GM18868 (cell line): ENCODE data around the gene SAP30BP.

ENCODE experiments used
- ATAC-seq: cut with Tn5 transposase; IDR thresholded peaks from one replicate; pipeline ENCODE4 v1.9.1; 2021; ENCODE audit warnings: mild to moderate bottlenecking, moderate library complexity; ENCODE audit not compliant: unreplicated experiment

Gene SAP30BP

DNA sequence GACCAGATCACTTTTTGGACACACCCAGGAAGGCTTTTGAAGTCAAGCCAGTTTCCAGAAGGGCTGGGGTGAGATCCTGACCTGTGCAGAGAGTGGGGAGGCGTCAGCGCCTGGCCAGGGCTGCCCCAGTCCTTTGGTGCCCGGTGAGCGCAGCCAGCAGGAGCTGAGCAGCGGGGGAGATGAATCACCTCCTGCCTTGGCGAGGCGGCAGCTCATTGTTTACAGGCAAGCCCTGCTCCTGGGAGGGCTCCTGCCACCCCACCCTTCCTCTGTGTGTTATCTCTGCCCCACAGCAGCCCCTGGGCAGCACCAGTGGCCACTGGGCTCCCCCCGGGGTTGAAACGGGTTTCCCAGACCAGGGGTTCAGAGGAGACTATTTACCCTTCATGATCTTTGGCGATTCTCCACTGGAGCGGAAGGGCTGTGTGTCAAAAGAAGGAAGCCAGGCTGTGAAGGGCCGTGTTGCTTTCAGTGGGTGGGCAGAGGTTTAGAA lies 40.0 kb downstream of the SAP30BP start:
- no peak for ATAC-seq

DNA sequence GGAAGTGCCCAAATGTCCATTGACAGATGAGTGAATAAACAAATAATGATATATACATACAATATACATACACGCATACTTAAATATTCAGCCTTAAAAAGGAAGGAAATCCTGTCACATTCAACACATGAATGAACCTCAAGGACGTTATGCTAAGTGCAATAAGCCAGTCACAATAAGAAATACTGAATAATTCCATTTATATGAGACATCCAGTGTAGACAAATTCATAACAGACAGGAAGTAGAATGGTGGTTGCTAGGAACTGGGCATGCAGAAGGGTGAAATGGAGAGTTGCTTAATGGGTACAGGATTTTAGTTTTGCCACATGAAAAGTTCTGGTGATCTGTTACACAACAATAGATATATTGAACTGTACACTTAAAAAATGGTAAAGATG lies 45.3 kb downstream of the SAP30BP start:
- ATAC-seq, result no peak

DNA sequence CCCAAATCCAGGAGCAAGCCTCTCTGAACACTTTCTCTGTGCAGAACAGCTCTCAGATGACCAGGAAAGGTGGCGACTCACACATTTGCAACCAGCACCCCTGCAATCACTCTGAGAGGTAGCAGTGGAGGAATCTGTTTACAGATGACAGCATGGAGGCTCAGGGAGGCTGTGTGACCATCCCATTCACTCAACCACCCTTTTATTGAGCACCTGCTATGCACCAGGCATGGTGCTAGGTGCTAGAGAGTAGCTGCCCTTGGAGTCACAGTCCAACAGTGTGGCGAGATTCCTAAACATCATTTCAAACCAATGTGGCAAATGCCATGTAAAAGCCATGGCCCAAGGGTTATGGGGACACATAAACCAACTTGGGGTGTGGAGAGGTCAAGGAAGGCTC lies 52.6 kb downstream of the SAP30BP start:
- no peak for ATAC-seq

DNA sequence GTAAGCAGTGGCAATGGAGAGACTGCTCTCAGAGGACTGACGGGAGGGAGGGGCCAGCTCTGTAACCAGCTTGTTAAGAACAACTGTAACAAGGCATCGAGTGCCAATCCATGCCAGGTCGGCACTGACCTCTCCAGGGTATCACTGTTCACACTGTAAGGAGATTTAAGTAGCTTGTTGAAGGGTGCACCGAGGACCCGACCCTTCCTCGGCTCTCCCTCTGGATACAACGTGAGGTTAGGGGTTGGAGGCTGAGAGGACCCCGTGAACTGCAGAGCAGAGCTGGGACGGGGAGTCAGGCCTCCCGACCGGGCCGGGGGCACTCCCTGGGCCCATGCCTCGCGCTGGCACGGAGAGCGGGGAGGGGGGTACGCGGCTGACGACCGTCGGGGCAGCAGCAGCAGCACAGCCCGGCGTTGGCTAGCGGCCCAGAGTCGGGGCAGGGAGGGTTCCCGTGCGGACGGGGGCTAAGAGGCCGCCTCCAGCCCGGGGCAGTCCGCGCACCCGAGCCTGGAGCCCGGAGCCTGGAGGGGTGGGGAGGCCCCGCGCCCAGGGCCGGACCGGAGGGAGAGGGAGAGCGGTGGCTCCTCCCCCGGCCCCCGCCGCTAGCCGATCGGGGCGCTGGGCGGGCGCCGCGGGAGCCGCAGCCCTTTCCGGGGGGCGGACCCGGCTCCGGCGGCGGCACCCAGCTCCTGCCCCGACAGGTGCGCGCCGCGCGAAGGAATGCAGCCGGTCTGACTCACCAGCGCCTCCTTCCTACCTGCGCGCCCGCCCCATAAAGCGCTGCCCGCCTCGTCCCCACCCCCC lies 53.7 kb downstream of the SAP30BP start, which contains the start of gene ITGB4:
Gene ITGB4 (plus strand): TSS at position 804 of the 807 bp plus-strand sequence. CDS start 3,245 bp downstream, outside the sequence.
- no peak for ATAC-seq

DNA sequence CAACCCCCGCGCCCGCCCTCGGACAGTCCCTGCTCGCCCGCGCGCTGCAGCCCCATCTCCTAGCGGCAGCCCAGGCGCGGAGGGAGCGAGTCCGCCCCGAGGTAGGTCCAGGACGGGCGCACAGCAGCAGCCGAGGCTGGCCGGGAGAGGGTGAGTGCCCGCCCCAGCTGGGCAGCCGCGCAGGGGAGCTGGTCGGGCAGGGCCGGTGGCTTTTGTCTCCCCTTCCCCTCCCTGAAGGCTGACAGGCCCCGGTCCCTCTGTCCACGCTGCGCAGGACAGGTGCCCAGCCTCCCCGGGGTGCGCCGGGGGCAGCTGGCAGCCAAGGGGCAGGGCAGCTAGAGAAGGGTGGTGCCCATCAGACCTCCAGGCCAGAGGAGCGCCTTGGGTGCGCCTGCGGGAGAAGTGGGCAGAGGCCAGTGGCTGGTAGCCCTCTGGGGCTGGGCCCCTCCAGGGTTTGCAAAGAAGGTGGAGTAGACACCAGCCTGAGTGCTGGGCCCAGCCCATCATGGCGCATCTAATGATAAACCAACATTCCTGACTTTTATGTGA lies 54.4 kb downstream of the SAP30BP start:
- no peak for ATAC-seq

DNA sequence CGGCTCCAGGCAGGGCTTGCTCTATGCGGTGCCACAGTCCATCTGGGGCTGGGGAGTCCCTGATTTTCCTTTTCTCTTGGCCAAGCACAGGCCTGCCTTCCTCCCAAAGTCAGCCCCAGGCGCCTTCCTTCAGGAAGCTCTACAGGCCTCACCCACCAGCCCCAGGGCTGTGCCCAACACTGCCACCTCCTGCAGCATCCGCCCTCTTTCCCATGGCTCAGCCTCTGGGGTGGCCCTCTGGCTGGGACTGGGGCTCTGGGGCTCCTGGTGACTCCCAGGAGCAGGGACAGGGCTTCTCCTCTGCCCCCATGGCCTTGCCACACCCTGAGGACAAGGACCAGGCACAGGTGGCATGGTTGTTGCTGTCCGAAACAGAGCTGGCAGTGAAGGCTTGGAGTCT lies 54.9 kb downstream of the SAP30BP start:
- no peak for ATAC-seq

DNA sequence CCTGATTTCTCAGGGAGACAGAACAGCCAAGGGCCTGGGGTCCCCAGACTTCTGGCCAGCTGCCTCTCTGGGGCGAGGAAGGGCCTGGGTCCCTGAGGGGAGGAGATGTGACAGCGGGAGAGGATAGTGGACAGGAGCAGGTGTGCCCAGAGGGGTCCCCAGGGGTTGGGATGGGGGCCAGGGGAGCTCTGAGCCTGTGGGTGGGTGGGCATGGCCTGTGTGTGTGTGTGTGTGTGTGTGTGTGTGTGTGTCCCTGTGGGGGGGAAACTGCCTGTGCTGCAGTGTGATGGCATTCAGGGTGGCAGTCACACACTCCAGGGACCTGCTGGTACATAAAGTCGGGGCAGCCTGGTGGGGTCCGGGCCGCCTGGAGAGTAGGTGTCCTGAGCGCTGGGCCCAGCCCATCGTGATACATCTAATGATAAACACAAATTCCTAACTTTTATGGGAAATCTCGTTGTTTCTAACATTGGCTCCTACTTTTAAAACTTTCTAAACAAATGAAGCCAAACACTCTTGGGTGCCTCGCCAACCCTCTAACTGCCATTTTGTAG lies 55.5 kb downstream of the SAP30BP start:
- no peak for ATAC-seq

DNA sequence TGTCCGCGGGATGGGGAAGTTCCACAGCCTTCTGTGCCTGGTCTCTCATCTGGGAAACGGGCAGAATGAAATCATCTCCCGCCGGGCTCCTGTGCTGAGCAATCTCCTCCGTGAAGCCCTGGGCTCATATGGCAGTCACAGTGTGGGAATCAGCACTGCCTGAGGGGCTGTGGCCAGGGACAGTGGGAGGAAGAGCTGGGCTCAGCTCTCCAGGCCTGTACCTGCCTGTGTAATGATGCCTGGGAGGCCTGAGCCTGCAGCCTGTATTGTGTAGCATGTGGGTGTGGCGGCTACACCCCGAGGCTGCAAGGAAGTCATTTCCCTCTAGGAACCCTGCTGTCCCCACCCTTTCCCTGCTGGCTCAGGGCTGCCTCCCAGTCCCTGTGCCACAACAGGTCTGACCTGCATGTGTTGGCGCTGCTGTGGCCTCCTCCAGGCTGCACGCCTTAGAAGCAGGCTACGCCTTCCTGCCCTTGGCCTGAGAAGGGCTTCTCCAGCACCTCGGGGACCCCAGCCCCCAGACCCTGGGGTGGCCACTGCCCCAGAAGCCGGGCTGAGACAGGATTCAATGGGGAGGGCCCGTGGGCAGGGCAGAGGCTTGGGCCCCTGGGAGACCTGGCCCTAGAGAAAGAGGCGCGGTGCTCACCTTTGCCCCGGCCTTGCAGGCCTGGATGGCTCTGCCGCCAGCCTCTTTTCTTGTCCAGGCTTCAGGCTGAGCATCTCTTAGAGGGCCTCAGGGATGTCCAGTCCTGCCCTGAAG lies 56.2 kb downstream of the SAP30BP start:
- ATAC-seq, result no peak

DNA sequence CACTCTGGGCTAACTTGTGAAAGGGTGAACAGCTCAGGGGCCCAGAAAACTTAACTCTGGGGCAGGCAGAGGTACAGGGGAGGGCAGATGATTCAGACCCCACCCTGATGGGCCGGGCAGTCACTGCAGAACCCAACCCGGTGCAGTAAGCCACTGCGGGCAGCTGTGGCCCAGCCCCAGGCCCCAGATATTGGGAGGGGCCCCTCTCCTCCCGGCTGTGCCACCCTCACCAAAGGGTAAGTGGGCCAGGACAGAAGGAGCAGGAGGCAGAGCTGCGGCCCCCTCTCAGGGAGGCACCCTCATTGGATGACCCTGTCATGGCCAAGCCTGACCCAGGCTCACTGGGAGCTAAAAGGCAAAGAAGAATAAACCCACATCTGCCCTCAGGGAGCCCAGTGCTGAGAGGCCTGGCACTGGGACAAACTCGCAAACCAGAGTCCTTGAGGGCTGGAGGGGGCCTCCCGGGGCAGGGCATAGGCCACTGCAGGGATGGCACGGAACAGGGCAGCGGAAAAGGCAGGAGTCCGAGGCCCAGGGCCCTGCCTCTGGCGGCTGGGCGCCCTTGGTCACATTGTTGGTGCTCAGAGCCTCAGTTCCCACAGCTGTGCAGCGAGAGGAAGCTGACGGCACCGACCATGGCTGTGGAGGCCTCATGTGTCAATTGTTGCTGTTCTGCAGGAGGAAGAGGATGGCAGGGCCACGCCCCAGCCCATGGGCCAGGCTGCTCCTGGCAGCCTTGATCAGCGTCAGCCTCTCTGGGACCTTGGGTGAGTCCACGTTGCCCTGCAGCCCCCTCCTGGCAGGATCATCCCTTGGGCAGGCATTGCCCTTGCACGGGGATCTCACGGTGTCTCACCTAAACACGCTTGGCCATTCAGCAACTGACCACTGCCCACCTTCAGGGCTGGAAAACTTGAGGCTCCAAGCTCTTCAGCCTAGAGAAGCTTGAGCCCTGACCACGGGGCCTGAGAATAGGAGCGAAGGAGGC lies 57.2 kb downstream of the SAP30BP start:
- ATAC-seq, result no peak

DNA sequence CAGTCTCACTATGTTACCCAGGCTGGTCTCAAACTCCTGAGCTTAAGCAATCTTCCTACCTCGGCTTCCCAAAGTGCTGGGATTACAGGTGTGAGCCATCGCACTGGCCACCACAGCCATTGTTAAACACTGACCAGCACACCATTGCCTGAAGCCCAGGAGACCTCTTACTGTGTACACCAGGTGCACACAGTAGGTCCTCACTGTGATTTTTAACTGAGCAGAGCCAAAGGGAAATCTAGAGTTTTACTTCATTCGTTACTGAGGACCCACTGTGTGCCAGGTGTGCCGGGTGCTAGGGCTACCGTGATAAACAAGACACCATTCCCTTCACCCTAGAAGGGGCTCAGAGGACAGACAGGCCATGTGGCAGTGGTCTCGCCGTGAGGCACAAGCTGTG lies 58.4 kb downstream of the SAP30BP start:
- ATAC-seq, result no peak

DNA sequence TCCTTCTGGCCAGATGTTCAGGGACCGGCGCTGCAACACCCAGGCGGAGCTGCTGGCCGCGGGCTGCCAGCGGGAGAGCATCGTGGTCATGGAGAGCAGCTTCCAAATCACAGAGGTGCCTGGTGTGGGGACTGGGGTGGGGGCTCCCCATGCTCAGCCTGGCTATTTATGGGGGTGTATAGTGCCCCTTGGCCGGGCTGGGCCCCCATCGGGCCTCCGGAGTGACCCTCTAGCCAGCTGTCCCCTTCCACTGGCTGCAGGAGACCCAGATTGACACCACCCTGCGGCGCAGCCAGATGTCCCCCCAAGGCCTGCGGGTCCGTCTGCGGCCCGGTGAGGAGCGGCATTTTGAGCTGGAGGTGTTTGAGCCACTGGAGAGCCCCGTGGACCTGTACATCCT lies 60.3 kb downstream of the SAP30BP start:
- ATAC-seq, result no peak

DNA sequence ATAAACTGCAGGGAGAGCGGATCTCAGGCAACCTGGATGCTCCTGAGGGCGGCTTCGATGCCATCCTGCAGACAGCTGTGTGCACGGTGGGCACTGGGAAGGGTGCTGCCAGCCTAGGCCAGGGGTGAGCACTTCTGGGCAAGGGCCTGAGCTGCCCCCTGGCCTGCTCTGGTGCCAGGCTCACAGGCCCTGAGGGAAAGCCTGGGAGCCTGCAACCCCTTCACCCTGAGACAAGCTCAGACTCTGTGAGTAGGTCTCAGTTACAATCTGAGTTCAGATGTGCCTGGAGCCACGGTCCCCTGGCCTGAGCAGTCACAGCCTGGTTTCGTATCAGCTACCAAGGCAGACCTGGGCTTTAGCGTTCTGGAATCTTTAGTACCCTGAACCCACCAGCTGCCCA lies 62.2 kb downstream of the SAP30BP start:
- ATAC-seq, result no peak

DNA sequence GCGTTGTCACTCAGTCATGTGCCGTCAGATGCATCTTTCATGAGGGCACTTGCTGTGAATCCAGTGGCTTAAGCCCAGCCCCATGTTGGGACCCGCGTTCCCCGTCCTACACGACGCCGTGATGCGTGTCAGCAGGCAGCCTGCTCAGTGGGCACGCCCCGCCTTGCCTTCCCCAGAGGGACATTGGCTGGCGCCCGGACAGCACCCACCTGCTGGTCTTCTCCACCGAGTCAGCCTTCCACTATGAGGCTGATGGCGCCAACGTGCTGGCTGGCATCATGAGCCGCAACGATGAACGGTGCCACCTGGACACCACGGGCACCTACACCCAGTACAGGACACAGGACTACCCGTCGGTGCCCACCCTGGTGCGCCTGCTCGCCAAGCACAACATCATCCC lies 62.9 kb downstream of the SAP30BP start:
- ATAC-seq, result no peak

DNA sequence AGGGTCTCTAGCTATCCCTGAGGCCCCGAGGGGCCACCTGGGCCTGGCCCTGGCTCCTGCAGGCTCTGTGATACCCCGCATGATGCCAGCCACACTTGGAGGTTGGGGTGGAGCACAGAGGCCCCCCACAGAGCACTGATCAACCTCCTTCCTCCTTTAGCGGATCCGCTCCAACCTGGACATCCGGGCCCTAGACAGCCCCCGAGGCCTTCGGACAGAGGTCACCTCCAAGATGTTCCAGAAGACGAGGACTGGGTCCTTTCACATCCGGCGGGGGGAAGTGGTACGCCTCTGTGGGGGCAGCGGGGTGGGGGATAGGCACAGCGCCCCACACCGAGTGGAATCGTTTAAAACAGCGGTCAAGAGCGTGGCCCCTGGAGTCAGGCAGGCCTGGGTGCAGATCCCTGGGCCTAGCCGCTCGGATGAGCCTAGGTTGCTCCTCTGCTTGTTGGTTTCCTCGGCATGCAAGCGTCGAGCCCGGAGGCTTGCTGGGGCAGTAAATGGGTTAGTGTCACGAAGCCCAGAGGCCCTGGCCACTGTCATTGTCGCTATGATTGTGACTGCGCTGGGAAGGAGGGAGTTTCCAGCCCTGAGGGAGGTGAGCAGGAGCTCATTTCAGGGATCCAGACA lies 64.1 kb downstream of the SAP30BP start:
- no peak for ATAC-seq

DNA sequence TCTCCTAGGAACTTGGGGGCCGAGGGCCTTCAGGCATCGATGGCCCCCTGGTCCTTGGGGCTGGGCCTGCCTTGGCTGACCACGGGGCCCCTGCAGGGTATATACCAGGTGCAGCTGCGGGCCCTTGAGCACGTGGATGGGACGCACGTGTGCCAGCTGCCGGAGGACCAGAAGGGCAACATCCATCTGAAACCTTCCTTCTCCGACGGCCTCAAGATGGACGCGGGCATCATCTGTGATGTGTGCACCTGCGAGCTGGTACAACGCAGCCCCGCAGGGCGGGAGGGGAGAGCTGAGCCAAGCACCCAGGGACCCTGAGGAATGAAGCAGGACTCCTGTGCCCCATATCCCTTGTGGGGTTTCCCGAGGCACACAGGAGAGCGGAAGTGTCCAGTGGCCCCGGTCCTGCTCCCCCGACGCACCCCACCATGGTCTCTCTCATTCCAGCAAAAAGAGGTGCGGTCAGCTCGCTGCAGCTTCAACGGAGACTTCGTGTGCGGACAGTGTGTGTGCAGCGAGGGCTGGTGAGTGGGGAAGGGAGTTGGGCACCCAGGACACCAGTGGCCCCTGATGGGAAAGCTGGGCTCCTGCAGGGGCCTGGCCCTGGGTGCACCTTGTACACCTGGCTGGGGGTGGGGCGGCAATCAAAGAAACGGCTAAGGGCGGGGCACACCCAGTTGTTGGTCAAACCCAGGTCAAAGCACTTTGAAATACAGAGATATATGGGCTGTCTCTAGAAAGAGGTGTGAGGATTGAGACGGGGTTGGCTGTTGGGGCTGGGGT lies 64.8 kb downstream of the SAP30BP start:
- no peak for ATAC-seq

DNA sequence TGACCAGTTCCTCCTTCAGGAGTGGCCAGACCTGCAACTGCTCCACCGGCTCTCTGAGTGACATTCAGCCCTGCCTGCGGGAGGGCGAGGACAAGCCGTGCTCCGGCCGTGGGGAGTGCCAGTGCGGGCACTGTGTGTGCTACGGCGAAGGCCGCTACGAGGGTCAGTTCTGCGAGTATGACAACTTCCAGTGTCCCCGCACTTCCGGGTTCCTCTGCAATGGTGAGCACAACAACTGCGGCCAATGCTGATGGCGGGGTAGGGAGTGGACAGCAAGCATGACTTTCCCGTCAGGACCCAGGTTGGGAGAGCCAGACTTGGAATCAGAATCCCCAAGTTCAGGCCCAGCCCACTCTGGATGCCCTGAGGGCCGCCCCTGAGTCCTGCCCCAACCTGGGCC lies 66.3 kb downstream of the SAP30BP start:
- ATAC-seq, result no peak

DNA sequence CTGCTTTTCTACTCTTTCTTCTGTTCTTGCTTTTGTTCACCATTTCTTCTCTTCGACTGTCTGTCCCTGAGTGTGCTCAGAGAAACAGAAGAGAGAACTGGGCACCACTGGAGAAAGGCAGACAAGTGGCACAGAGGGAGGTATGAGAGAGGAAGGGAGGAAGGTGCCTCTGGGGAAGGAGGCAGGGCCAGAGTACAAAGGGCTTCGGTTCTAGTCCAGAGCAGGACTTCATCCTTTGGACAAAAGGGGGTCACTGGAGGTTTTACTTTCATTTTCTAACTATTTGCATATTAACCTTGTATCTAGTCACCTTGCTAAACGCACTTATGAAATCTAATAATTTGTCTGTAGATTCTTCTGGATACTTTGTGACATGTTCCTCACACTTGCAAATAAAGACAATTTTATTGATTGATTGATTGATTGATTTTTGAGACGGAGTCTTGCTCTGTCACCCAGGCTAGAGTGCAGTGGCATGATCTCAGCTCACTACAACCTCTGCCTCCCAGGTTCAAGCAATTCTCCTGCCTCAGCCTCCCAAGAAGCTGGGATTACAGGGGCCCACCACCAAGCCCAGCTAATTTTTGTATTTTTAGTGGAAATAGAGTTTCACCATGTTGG lies 67.6 kb downstream of the SAP30BP start:
- ATAC-seq, result no peak

DNA sequence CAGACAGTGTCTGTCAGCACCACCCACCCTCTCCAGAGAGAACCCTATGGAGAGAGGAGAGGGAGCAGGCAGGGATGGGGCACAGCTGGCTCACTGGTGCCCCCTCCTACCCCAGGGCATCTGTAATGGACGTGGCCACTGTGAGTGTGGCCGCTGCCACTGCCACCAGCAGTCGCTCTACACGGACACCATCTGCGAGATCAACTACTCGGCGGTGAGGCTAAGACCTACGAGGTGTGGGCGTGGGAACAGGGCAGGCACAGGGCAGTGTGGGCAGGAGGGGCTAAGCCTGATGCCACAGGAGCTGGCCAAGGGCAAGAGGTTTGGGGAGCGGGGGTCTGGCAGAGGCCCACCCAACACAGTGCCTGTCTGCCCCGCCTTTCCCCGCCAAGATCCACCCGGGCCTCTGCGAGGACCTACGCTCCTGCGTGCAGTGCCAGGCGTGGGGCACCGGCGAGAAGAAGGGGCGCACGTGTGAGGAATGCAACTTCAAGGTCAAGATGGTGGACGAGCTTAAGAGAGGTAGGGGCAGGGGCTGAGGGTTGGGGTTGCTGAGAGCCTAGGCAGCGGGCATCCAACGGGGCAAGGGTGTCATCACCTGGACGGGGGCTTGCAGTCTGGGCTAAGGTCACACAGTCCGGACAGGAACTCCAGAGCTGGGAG lies 69.2 kb downstream of the SAP30BP start:
- ATAC-seq, result no peak
